Stomach (tissue), 4 donors: ENCODE measurements around the gene HEXIM1.

ENCODE experiments used
- POLR2A ChIP-seq, 4 donors: fragments of 450-650 bp; IDR thresholded peaks; one replicate each; pipeline ENCODE4 v1.6.1; 2016; ENCODE audit warnings: antibody characterized with exemption in 4 of 4, control low read depth in 2 of 4, mild to moderate bottlenecking in 1 of 4, moderate library complexity in 1 of 4
- TF ChIP-seq, protein P1 (sequence below), 7 experiments: fragments of 450-650 bp in 4 of 7; fragments of 200-600 bp in 3 of 7; sonication (generic) in 3 of 7; IDR thresholded peaks; one replicate each; pipeline ENCODE4 v1.5.1; 2016 to 2019; ENCODE audit warnings: antibody characterized with exemption in 7 of 7, control low read depth in 2 of 7, mild to moderate bottlenecking in 1 of 7

DNA sequence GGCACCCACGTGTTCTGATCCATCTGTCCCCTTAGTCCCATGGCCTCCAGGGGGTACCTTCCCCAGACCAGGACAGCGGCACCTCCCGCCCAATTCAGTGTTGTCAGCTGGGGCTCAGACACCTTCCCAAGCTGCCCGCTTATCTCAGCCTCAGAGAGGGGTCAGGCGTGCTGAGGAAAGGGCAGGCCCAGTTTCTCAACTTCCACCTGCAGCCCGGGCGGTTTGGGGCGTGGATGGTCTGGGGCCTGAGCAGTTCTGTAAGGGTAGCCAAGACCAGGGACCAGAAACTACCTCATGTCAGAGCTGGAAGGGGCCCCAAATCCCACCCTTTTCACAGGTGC lies 21.1 kb upstream of the HEXIM1 start:
- TF ChIP-seq, protein P1, sequence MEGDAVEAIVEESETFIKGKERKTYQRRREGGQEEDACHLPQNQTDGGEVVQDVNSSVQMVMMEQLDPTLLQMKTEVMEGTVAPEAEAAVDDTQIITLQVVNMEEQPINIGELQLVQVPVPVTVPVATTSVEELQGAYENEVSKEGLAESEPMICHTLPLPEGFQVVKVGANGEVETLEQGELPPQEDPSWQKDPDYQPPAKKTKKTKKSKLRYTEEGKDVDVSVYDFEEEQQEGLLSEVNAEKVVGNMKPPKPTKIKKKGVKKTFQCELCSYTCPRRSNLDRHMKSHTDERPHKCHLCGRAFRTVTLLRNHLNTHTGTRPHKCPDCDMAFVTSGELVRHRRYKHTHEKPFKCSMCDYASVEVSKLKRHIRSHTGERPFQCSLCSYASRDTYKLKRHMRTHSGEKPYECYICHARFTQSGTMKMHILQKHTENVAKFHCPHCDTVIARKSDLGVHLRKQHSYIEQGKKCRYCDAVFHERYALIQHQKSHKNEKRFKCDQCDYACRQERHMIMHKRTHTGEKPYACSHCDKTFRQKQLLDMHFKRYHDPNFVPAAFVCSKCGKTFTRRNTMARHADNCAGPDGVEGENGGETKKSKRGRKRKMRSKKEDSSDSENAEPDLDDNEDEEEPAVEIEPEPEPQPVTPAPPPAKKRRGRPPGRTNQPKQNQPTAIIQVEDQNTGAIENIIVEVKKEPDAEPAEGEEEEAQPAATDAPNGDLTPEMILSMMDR (IDR thresholded peaks at IDR 0.05), result no peak
- no peak for TF ChIP-seq POLR2A (IDR thresholded peaks at IDR 0.05)
